ENCODE measurements around the gene SFTPD.

The SFTPD gene

DNA sequence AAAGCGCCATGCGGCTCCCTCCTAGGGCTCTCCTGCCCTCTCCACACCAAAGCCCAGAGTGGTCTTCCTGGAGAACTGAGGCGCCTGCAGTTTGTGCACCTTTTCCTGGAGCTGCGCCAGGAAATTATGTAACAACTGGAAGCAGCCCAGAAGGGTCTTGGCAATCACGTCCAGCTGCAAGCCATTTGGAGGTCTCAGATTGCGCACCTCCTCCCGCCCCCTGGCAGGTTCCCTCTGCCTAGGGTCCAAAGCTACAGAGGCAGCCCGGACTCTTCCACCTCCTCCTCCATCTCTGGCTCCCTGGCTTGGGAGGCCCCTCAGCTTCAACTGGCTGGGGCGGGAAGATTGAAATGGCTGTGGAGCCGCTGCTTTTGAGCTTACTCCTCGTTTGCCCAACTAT, 34.0 kb upstream of the SFTPD start:
- Histone ChIP-seq H3K27me3 (ENCODE audit: insufficient read depth, low read length, poor library complexity) (no peaks in the 10 kb centered on the region), H3K9me3 (ENCODE audit: insufficient read depth, low read length, severe bottlenecking) (no peaks in the 10 kb centered on the region), H2AFZ (ENCODE audit: low read depth, low read length) (no peak overlapping the region), H3K36me3 (ENCODE audit: insufficient read depth, low read length) (no peaks in the 10 kb centered on the region), H3K9ac (ENCODE audit: low read depth, low read length) (no peak overlapping the region), H3K27ac (ENCODE audit: low read length) (no peak overlapping the region), H3K79me2 (ENCODE audit: insufficient read depth, low read length) (no peaks in the 10 kb centered on the region), H3K4me1 (ENCODE audit: insufficient read depth, low read length) (no peaks in the 10 kb centered on the region), H4K20me1 (ENCODE audit: insufficient read depth, low read length) (no peaks in the 10 kb centered on the region), H3K4me2 (ENCODE audit: insufficient read depth, low read length) (no peak overlapping the region), H3K4me3 (ENCODE audit: low read depth in 1 of 2, low read length in 2 of 2) (no peak overlapping the region)
- TF ChIP-seq, protein P1, sequence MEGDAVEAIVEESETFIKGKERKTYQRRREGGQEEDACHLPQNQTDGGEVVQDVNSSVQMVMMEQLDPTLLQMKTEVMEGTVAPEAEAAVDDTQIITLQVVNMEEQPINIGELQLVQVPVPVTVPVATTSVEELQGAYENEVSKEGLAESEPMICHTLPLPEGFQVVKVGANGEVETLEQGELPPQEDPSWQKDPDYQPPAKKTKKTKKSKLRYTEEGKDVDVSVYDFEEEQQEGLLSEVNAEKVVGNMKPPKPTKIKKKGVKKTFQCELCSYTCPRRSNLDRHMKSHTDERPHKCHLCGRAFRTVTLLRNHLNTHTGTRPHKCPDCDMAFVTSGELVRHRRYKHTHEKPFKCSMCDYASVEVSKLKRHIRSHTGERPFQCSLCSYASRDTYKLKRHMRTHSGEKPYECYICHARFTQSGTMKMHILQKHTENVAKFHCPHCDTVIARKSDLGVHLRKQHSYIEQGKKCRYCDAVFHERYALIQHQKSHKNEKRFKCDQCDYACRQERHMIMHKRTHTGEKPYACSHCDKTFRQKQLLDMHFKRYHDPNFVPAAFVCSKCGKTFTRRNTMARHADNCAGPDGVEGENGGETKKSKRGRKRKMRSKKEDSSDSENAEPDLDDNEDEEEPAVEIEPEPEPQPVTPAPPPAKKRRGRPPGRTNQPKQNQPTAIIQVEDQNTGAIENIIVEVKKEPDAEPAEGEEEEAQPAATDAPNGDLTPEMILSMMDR (IDR thresholded peaks at IDR 0.05; ENCODE audit: borderline replicate concordance, extremely low read depth, low read length, poor library complexity, severe bottlenecking): no peak
- no peak for TF ChIP-seq EZH2 (IDR thresholded peaks at IDR 0.05; ENCODE audit: borderline replicate concordance, low read depth, low read length, severe bottlenecking)
- DNase-seq (no peak), ATAC-seq (ENCODE audit: insufficient read depth, low read depth) (no peak)

DNA sequence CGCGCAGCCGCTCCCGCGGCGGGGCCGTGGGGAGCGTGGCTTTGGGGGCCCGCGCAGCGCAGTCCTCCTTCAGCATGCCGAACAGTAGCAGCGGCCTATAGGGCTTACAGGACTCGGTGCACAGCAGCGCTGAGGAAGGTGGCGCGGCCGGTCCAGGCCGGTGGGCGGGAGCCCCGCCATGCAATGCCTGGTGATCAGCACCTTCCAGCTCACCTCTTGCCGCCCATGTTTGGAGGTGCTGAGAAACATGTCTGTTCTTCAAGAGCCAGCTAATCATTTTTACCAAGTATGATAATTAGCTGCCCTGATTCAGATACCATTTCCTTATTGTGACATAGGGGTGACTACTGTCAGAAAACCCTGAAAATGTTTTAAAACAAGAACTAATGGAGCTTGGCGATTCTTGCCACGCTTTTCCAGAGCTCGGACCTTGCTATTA, 33.5 kb upstream of the SFTPD start:
- Histone ChIP-seq H3K27ac (ENCODE audit: low read length) (no peak overlapping the region), H3K79me2 (ENCODE audit: insufficient read depth, low read length) (no peaks in the 10 kb centered on the region), H2AFZ (ENCODE audit: low read depth, low read length) (no peak overlapping the region), H3K4me2 (ENCODE audit: insufficient read depth, low read length) (no peak overlapping the region), H3K9ac (ENCODE audit: low read depth, low read length) (no peak overlapping the region), H4K20me1 (ENCODE audit: insufficient read depth, low read length) (no peaks in the 10 kb centered on the region), H3K4me3 (ENCODE audit: low read depth in 1 of 2, low read length in 2 of 2) (no peak overlapping the region), H3K4me1 (ENCODE audit: insufficient read depth, low read length) (no peaks in the 10 kb centered on the region), H3K27me3 (ENCODE audit: insufficient read depth, low read length, poor library complexity) (no peaks in the 10 kb centered on the region), H3K36me3 (ENCODE audit: insufficient read depth, low read length) (no peaks in the 10 kb centered on the region), H3K9me3 (ENCODE audit: insufficient read depth, low read length, severe bottlenecking) (no peaks in the 10 kb centered on the region)
- DNase-seq (no peak), ATAC-seq (ENCODE audit: insufficient read depth, low read depth) (no peak)
- TF ChIP-seq EZH2 (IDR thresholded peaks at IDR 0.05; ENCODE audit: borderline replicate concordance, low read depth, low read length, severe bottlenecking): no peak

DNA sequence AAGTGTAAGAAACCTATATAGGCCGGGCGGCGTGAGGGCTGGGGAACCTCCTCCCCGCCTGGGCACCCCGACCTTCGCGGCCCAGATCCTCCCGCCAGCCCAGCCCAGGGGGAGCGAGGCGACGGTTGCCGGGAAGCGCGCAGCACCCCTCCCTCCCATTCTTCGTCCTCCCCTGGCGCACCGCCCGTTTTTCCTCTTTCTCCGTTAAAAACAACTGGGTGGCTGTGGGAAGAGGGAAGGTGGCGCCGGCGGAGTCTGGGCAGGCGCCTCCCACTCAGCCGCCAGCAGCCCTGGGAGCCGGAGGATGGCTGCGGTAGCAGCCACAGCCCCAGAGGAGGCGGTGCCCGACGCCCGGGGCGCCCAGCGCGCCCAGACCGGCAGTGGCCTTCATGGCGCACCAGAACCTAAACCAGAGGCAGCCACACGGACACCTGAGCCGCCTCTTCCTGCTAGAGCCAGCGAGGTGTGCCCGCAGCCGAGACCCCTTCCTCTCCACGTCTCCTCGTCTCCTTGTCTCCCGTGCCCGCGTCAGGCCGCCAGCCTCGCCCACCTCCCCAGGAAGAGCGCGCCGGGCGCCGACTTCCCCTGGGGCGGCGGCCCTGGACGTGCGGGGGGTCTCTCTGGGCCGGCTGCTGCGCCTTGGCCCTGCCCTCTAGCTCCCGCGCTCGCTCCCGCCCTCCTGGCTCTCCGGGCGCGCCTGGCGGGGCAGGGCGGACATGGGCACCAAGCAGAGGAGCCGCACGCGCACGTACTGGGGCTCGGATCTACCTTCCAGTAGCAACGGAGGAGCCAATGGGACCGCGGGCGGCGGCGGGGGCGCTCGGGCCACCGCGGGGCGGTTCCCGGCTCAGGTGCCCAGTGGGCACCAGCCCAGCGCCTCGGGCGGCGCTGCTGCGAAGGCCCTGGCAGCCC, 32.8 kb upstream of the SFTPD start:
- Histone ChIP-seq H3K9ac (ENCODE audit: low read depth, low read length) (no peak overlapping the region), H3K4me2 (ENCODE audit: insufficient read depth, low read length) (no peak overlapping the region), H3K4me3 (ENCODE audit: low read depth in 1 of 2, low read length in 2 of 2) (no peak overlapping the region), H3K36me3 (ENCODE audit: insufficient read depth, low read length) (no peaks in the 10 kb centered on the region), H3K79me2 (ENCODE audit: insufficient read depth, low read length) (no peaks in the 10 kb centered on the region), H4K20me1 (ENCODE audit: insufficient read depth, low read length) (no peaks in the 10 kb centered on the region), H3K27me3 (ENCODE audit: insufficient read depth, low read length, poor library complexity) (no peaks in the 10 kb centered on the region), H3K4me1 (ENCODE audit: insufficient read depth, low read length) (no peaks in the 10 kb centered on the region), H3K9me3 (ENCODE audit: insufficient read depth, low read length, severe bottlenecking) (no peaks in the 10 kb centered on the region), H3K27ac (ENCODE audit: low read length) (no peak overlapping the region), H2AFZ (ENCODE audit: low read depth, low read length) (no peak overlapping the region)
- ATAC-seq (ENCODE audit: insufficient read depth, low read depth) (no peak), DNase-seq (no peak)
- no peak for TF ChIP-seq EZH2 (IDR thresholded peaks at IDR 0.05; ENCODE audit: borderline replicate concordance, low read depth, low read length, severe bottlenecking)
- TF ChIP-seq, protein P1 (IDR thresholded peaks at IDR 0.05; ENCODE audit: borderline replicate concordance, extremely low read depth, low read length, poor library complexity, severe bottlenecking): no peak

DNA sequence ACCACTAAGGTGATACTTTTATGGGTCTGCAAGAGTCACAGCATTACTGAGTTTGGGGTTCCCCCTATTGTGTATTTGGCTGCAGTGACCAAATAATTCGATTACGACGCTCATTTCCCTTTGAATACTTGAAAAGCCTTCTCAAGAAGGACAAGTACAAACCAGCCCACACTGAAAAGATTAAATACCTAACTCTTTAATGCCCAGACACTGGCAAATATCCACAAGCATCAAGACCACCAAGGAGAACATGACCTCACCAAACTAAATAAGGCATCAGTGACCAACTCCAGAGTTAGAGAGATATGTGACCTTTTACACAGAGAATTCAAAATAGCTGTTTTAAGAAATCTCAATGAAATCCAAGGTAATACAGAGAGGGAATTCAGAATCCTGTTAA, 31.8 kb upstream of the SFTPD start:
- Histone ChIP-seq H3K4me1 (ENCODE audit: insufficient read depth, low read length) (no peaks in the 10 kb centered on the region), H4K20me1 (ENCODE audit: insufficient read depth, low read length) (no peaks in the 10 kb centered on the region), H3K27me3 (ENCODE audit: insufficient read depth, low read length, poor library complexity) (no peaks in the 10 kb centered on the region), H3K27ac (ENCODE audit: low read length) (no peak overlapping the region), H3K9me3 (ENCODE audit: insufficient read depth, low read length, severe bottlenecking) (no peaks in the 10 kb centered on the region), H2AFZ (ENCODE audit: low read depth, low read length) (no peak overlapping the region), H3K4me3 (ENCODE audit: low read depth in 1 of 2, low read length in 2 of 2) (no peak overlapping the region), H3K9ac (ENCODE audit: low read depth, low read length) (no peak overlapping the region), H3K36me3 (ENCODE audit: insufficient read depth, low read length) (no peaks in the 10 kb centered on the region), H3K79me2 (ENCODE audit: insufficient read depth, low read length) (no peaks in the 10 kb centered on the region), H3K4me2 (ENCODE audit: insufficient read depth, low read length) (no peak overlapping the region)
- ATAC-seq (ENCODE audit: insufficient read depth, low read depth): no peak
- TF ChIP-seq, protein P1 (IDR thresholded peaks at IDR 0.05; ENCODE audit: borderline replicate concordance, extremely low read depth, low read length, poor library complexity, severe bottlenecking): no peak
- TF ChIP-seq EZH2 (IDR thresholded peaks at IDR 0.05; ENCODE audit: borderline replicate concordance, low read depth, low read length, severe bottlenecking): no peak
- DNase-seq: no peak

Measured in DND-41 (cell line).